BLaER1 treated with 17β-estradiol and CSF1 and Interleukin-3, amounts not matched to agents 10 nM and 100 nM (cell line): ENCODE measurements around the gene L3MBTL4.

ENCODE experiments used
- H3K27ac ChIP-seq, 11 experiments: shearing (Covaris generic); formaldehyde crosslinking; 2 replicates each; pipeline ENCODE4 v1.8.1; 2022
- H3K27me3 ChIP-seq, 11 experiments: shearing (Covaris generic); formaldehyde crosslinking; 2 replicates each; pipeline ENCODE4 v1.8.1; 2022
- H3K36me3 ChIP-seq, 11 experiments: shearing (Covaris generic); formaldehyde crosslinking; 2 replicates each; pipeline ENCODE4 v1.8.1; 2022
- H3K4me1 ChIP-seq, 10 experiments: shearing (Covaris generic); formaldehyde crosslinking; 2 replicates each; pipeline ENCODE4 v1.8.1; 2022
- H3K4me2 ChIP-seq, 11 experiments: shearing (Covaris generic); formaldehyde crosslinking; 2 replicates each; pipeline ENCODE4 v1.8.1; 2022
- H3K4me3 ChIP-seq, 10 experiments: shearing (Covaris generic); formaldehyde crosslinking; 2 replicates each; pipeline ENCODE4 v1.8.1; 2022
- H3K9ac ChIP-seq, 11 experiments: shearing (Covaris generic); formaldehyde crosslinking; 2 replicates each; pipeline ENCODE4 v1.8.1; 2022
- H3K9me3 ChIP-seq, 11 experiments: shearing (Covaris generic); formaldehyde crosslinking; replicated peaks in 1 of 11; 2 replicates each; pipeline ENCODE4 v1.8.1; 2022
- H4K20me1 ChIP-seq, 11 experiments: shearing (Covaris generic); formaldehyde crosslinking; 2 replicates each; pipeline ENCODE4 v1.8.1; 2022
- Cebpa-rat ChIP-seq, 11 experiments: shearing (Covaris generic); IDR thresholded peaks; 2 replicates each; pipeline ENCODE4 v1.8.1; 2022

The L3MBTL4 gene

DNA sequence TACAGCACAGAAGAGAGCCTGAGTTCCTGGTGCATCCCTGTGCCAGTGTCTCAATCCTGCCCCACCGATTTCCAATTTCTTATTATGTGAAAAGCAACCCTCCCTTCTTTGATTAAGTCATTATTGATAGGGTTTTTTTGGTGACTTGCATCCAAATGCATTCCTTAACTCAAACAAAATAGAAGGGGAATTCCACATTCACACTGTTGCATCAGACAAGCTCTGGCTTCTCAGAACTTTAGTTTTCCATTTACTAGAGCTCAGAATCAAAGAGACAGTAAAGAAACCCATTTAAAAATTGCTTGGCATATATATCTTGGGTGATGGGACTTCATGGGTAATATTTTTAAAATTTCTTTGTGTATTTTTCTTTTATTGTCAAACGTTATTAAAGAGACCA is 505.6 kb downstream of the L3MBTL4 start:
- Histone ChIP-seq H3K4me2 (no peak overlapping the region), H4K20me1 (no peaks in the 10 kb centered on the region), H3K9me3 (peaks cover 0 to 14% (median 0%) of the 10 kb centered on the region in 11 experiments; a peak in 4 of 22 replicates), H3K4me1 (peaks cover 0 to 31% (median 3%) of the 10 kb centered on the region in 10 experiments; a peak in 7 of 20 replicates), H3K9ac (no peak overlapping the region), H3K4me3 (no peak overlapping the region), H3K27ac (no peak overlapping the region), H3K27me3 (no peaks in the 10 kb centered on the region), H3K36me3 (no peaks in the 10 kb centered on the region)
- TF ChIP-seq Cebpa-rat (IDR thresholded peaks at IDR 0.05): no peak
